Peyer's patch (tissue), 4 donors: Measurements from ENCODE around the gene TBCK. TPM values are rescaled to one million over a fixed set of nuclear protein-coding genes. Genes with fewer than 3 reads are reported as not detected.
"Not testable (repeated sequence)": the region's sequence is repeated elsewhere in the genome, so short reads cannot be mapped to it uniquely, and the experiment has no call there.

ENCODE experiments used
- DNase-seq, 3 donors: peaks; one replicate each; pipeline ENCODE4 v3.0.0-alpha.2; 2017 to 2019
- H3K27ac ChIP-seq, 4 donors: fragments of 200-600 bp; sonication (generic); one replicate each; pipeline ENCODE4 v1.5.1; 2016 to 2019
- H3K27me3 ChIP-seq, 2 donors: fragments of 200-600 bp; sonication (generic); one replicate each; pipeline ENCODE4 v1.5.1; 2019
- H3K36me3 ChIP-seq, 3 donors: fragments of 200-600 bp; sonication (generic); one replicate each; pipeline ENCODE4 v1.5.1; 2016 to 2019
- H3K4me1 ChIP-seq, 4 donors: fragments of 200-600 bp; sonication (generic); one replicate each; pipeline ENCODE4 v1.5.1; 2016 to 2019
- H3K4me3 ChIP-seq, 4 donors: fragments of 200-600 bp; sonication (generic); 1 replicate in 3 of 4; 2 replicates in 1 of 4; pipeline ENCODE4 v1.5.1; 2016 to 2019; ENCODE audit warnings: mild to moderate bottlenecking in 1 of 4
- H3K9me3 ChIP-seq, 4 donors: fragments of 200-600 bp; sonication (generic); one replicate each; pipeline ENCODE4 v1.5.1; 2016 to 2019; ENCODE audit warnings: mild to moderate bottlenecking in 1 of 4
- POLR2A ChIP-seq, 2 donors: fragments of 450-650 bp; IDR thresholded peaks; one replicate each; pipeline ENCODE4 v1.5.1; 2017; ENCODE audit warnings: antibody characterized with exemption in 2 of 2, mild to moderate bottlenecking in 2 of 2, moderate library complexity in 2 of 2
- total RNA-seq, 4 donors: library from RNA; depleted of rRNA; stranded (reverse); fragments of >200 nt; gene quantifications; one replicate each; pipeline ENCODE4 v1.1.0, GENCODE V29; 2016
- TF ChIP-seq, protein P1 (sequence below), 6 experiments: fragments of 450-650 bp in 4 of 6; fragments of 200-600 bp in 2 of 6; sonication (generic) in 1 of 6; IDR thresholded peaks; one replicate each; pipeline ENCODE4 v1.5.1; 2017 to 2019; ENCODE audit warnings: antibody characterized with exemption in 6 of 6, mild to moderate bottlenecking in 3 of 6, moderate library complexity in 1 of 6

The TBCK gene
- total RNA-seq, 4 donors from 2014 or later = 39.9 to 96.6 (median 53.1) TPM

DNA sequence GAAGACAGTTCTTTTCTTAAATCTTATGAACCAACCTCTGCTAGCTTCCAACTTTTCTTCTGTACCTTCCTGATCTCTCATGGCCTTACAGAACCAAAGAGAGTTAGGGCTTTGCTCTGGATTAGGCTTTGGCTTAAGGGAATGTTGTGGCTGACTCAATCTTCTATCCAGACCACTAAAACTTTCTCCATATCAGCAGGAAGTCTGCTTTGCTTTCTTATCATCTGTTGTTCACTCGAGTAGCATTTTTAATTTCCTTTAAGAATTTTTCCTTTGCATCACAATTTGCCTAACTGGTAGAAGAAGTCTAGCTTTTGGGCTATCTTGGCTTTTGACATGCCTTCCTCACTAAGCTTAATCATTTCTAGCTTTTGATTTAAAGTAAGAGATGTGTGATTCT is 167.0 kb downstream of the TBCK start:
- no peak for DNase-seq
- H3K9me3 ChIP-seq = no peaks in the 10 kb centered on the region
- TF ChIP-seq POLR2A (IDR thresholded peaks at IDR 0.05) = no peak
- TF ChIP-seq, protein P1, sequence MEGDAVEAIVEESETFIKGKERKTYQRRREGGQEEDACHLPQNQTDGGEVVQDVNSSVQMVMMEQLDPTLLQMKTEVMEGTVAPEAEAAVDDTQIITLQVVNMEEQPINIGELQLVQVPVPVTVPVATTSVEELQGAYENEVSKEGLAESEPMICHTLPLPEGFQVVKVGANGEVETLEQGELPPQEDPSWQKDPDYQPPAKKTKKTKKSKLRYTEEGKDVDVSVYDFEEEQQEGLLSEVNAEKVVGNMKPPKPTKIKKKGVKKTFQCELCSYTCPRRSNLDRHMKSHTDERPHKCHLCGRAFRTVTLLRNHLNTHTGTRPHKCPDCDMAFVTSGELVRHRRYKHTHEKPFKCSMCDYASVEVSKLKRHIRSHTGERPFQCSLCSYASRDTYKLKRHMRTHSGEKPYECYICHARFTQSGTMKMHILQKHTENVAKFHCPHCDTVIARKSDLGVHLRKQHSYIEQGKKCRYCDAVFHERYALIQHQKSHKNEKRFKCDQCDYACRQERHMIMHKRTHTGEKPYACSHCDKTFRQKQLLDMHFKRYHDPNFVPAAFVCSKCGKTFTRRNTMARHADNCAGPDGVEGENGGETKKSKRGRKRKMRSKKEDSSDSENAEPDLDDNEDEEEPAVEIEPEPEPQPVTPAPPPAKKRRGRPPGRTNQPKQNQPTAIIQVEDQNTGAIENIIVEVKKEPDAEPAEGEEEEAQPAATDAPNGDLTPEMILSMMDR (IDR thresholded peaks at IDR 0.05) = no peak
- no peak overlapping the region for H3K4me3 ChIP-seq
- no peaks in the 10 kb centered on the region for H3K27me3 ChIP-seq
- H3K4me1 ChIP-seq = no peaks in the 10 kb centered on the region
- no peaks in the 10 kb centered on the region for H3K36me3 ChIP-seq
- H3K27ac ChIP-seq = no peak overlapping the region

DNA sequence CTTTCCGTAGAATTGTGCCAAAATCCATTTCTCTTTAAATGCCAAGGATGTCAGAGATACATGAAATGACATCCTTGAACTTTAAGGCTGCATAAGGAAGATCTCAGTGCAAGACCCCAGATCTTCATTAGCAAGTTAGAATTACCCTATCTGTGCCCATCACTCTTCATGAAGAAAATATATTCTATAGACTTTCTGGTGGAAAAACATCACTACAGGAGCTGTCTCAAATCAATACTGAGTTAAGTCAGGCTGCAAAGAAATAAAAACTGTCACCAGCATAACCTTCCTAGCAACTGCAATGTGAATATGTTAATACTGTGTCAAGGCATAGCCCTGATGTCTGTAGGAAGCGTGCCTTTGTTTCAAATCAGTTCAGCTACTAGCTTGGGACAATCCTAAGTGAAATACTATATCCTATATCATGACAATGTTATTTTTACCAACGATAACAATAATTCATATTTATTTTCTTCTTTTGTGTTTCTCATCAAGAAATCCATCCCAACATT is 173.3 kb downstream of the TBCK start:
- Histone ChIP-seq H3K27me3 (no peaks in the 10 kb centered on the region), H3K4me3 (no peak overlapping the region), H3K27ac (no peak overlapping the region), H3K36me3 (no peaks in the 10 kb centered on the region), H3K9me3 (no peaks in the 10 kb centered on the region), H3K4me1 (no peaks in the 10 kb centered on the region)
- no peak for DNase-seq
- TF ChIP-seq, protein P1 (IDR thresholded peaks at IDR 0.05) = no peak
- TF ChIP-seq POLR2A (IDR thresholded peaks at IDR 0.05) = no peak

DNA sequence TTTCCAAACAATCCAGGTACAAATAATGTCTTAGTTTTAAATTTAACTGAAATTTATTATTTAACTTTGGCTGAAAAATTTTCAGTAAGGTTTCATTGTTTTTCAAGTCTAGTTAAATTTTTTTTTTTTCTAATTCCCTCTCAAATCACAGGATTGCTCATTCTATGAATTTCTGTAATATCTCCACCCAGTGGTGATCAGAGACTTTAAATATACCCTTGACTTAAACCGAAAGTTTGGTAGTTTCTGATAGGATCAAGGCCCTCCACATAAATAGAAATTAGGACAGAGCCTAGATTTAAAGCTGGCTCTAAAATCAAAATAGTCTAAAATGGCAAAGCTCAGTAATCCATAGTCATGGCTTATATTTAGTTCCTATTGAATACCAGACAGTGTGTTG is 175.4 kb downstream of the TBCK start:
- Histone ChIP-seq H3K4me1 (no peaks in the 10 kb centered on the region), H3K27me3 (no peaks in the 10 kb centered on the region), H3K9me3 (no peaks in the 10 kb centered on the region), H3K4me3 (no peak overlapping the region), H3K27ac (no peak overlapping the region), H3K36me3 (no peaks in the 10 kb centered on the region)
- TF ChIP-seq POLR2A (IDR thresholded peaks at IDR 0.05) = no peak
- TF ChIP-seq, protein P1 (IDR thresholded peaks at IDR 0.05) = no peak
- DNase-seq = no peak

DNA sequence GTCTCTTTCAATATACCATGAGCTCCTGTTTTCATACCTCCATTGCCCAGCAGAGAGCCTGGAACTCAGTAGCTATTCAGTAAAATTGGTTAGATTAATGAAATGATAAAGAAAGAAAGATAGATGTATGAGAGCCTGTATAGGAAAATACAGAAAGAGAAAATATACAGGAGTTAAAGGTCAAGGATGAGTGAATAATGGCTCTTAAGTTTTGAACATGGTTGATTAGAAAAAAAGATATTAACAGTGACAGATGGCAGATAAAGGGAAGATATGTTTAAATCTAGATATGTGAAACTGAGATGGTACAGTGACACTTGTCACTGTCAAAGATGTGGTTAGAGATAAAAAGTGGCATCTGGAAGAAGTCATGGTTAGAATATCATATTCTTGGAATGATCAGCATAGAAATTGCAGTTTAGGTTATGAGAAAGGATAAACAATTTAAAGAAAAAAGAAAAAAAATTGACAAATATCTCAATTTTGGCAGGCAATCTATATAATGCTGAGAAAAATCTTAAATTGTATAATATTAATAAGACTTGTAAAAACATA is 179.2 kb downstream of the TBCK start:
- H3K4me1 ChIP-seq = no peaks in the 10 kb centered on the region
- H3K4me3 ChIP-seq = no peak overlapping the region
- no peaks in the 10 kb centered on the region for H3K27me3 ChIP-seq
- TF ChIP-seq POLR2A (IDR thresholded peaks at IDR 0.05) = no peak
- TF ChIP-seq, protein P1 (IDR thresholded peaks at IDR 0.05) = no peak
- DNase-seq = no peak
- H3K36me3 ChIP-seq = no peaks in the 10 kb centered on the region
- no peak overlapping the region for H3K27ac ChIP-seq
- H3K9me3 ChIP-seq = peaks cover 0 to 6% (median 2%) of the 10 kb centered on the region in 4 donors

DNA sequence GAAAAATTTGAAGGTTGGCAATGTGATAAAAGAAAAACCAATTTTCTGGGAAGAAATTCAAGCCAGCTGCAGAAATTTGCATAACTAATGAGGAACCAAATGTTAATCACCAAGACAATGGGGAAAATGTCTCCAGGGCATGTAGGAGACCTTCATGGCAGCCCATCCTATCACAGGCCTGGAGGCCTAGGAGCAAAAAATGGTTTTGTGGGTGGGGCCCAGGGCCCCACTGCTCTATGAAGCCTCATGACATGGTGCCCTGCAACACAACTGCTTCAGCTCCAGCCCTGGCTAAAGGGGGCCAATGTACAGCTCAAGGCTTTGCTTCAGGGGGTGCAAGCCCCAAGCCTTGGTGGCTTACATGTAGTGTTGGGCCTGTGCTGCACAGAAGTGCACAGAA is 184.0 kb downstream of the TBCK start:
- Histone ChIP-seq H3K4me1 (no peaks in the 10 kb centered on the region), H3K27me3 (no peaks in the 10 kb centered on the region), H3K36me3 (no peaks in the 10 kb centered on the region), H3K27ac (no peak overlapping the region), H3K9me3 (peaks cover 0 to 6% (median 2%) of the 10 kb centered on the region in 4 donors), H3K4me3 (no peak overlapping the region)
- TF ChIP-seq, protein P1 (IDR thresholded peaks at IDR 0.05) = no peak
- no peak for TF ChIP-seq POLR2A (IDR thresholded peaks at IDR 0.05)
- DNase-seq = no peak

DNA sequence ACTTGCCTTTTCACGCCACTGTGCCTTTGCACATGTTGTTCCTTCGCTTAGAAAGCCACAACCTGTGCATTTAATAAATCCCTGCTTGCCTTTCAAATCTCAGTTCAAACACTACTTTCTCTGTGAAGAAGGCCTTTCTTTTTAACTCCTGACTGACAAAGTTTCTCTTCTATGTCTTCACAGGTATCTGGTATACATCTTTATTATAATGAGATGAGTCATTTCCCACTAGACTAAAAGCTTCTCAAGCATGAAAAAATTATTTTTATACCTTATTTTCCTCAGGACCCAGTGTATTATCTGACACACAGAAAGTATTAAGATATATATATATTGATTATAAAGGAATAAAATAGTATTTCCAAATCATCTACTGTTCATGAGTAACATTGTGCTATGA is 189.9 kb downstream of the TBCK start:
- TF ChIP-seq POLR2A (IDR thresholded peaks at IDR 0.05) = no peak
- TF ChIP-seq, protein P1 (IDR thresholded peaks at IDR 0.05) = no peak
- H3K27me3 ChIP-seq = no peaks in the 10 kb centered on the region

DNA sequence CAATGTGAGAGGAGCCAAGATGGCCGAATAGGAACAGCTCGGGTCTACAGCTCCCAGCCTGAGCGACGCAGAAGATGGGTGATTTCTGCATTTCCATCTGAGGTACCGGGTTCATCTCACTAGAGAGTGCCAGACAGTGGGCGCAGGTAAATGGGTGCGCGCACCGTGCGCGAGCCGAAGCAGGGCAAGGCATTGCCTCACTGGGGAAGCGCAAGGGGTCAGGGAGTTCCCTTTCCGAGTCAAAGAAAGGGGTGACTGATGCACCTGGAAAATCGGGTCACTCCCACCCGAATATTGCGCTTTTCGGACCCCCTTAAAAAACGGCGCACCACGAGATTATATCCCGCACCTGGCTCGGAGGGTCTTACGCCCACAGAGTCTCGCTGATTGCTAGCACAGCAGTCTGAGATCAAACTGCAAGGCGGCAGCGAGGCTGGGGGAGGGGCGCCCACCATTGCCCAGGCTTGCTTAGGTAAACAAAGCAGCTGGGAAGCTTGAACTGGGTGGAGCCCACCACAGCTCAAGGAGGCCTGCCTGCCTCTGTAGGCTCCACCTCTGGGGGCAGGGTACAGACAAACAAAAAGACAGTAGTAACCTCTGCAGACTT is 196.0 kb downstream of the TBCK start:
- DNase-seq, H3K27ac ChIP-seq, H3K4me3 ChIP-seq, H3K27me3 ChIP-seq, H3K9me3 ChIP-seq, H3K4me1 ChIP-seq: not testable (repeated sequence)
- peaks cover 0 to 13% (median 0%) of the 10 kb centered on the region in 3 donors for H3K36me3 ChIP-seq

More for the DNA sequence above, 189.9 kb downstream of the TBCK start:
- Histone ChIP-seq H3K4me3 (no peak overlapping the region), H3K36me3 (no peaks in the 10 kb centered on the region), H3K4me1 (no peaks in the 10 kb centered on the region), H3K9me3 (no peaks in the 10 kb centered on the region), H3K27ac (no peak overlapping the region)
- no peak for DNase-seq
